HG02678 (cell line): ENCODE data around the gene MPND.
"Not testable (repeated sequence)": the region's sequence is repeated elsewhere in the genome, so short reads cannot be mapped to it uniquely, and the experiment has no call there.

ENCODE experiments used
- ATAC-seq: cut with Tn5 transposase; IDR thresholded peaks from one replicate; pipeline ENCODE4 v1.9.1; 2021; ENCODE audit warnings: mild to moderate bottlenecking, moderate library complexity; ENCODE audit not compliant: unreplicated experiment

The MPND gene

GRCh38 chr19:4319067-4319718 is 24.2 kb upstream of the MPND start:
- no peak for ATAC-seq

GRCh38 chr19:4320419-4320818 is 22.9 kb upstream of the MPND start:
- ATAC-seq: no peak

- no peak for ATAC-seq
These were observed 20.3 kb upstream of the MPND start for GRCh38 chr19:4322942-4323665.

GRCh38 chr19:4323692-4324091 is 19.7 kb upstream of the MPND start:
- no peak for ATAC-seq

GRCh38 chr19:4324228-4324627 is 19.1 kb upstream of the MPND start:
- ATAC-seq: no peak

- ATAC-seq: no peak
These were observed 17.0 kb upstream of the MPND start for GRCh38 chr19:4326215-4326836.

GRCh38 chr19:4326837-4327251 is 16.5 kb upstream of the MPND start:
- ATAC-seq: no peak

- ATAC-seq: no peak
These were observed 16.0 kb upstream of the MPND start for GRCh38 chr19:4327252-4327876.

- ATAC-seq: peak; percentile 2
These were observed 15.5 kb upstream of the MPND start for GRCh38 chr19:4327877-4328242.

GRCh38 chr19:4328243-4328990 is 14.9 kb upstream of the MPND start:
- peak; percentile 80 for ATAC-seq

GRCh38 chr19:4328991-4329681 is 14.2 kb upstream of the MPND start:
- ATAC-seq: not testable (repeated sequence)

- no peak for ATAC-seq
These were observed 13.5 kb upstream of the MPND start for GRCh38 chr19:4329858-4330257.

GRCh38 chr19:4334929-4335570 is 8.3 kb upstream of the MPND start:
- ATAC-seq: no peak

- no peak for ATAC-seq
These were observed 5.4 kb upstream of the MPND start for GRCh38 chr19:4337906-4338440.

- no peak for ATAC-seq
These were observed 4.7 kb upstream of the MPND start, which contains the start of gene STAP2 for GRCh38 chr19:4338441-4339355. Gene STAP2 (minus strand): TSS chr19:4338827. CDS start chr19:4338753, 74 bp downstream.

GRCh38 chr19:4342314-4342614 is 1.1 kb upstream of the MPND start:
- no peak for ATAC-seq

- ATAC-seq: peak; percentile 85
These were observed 570 bp upstream of the MPND start for GRCh38 chr19:4342615-4343369.
